C4-2B (cell line): Measurements from ENCODE around the gene C1R.

Source experiments
- CTCF ChIP-seq: fragments of 450-650 bp; conservative IDR thresholded peaks from 2 replicates; pipeline ENCODE4 v1.5.1; 2017; ENCODE audit warnings: mild to moderate bottlenecking
- ZFX ChIP-seq: fragments of 450-650 bp; IDR thresholded peaks from 2 replicates; pipeline ENCODE4 v1.6.1; 2017

DNA sequence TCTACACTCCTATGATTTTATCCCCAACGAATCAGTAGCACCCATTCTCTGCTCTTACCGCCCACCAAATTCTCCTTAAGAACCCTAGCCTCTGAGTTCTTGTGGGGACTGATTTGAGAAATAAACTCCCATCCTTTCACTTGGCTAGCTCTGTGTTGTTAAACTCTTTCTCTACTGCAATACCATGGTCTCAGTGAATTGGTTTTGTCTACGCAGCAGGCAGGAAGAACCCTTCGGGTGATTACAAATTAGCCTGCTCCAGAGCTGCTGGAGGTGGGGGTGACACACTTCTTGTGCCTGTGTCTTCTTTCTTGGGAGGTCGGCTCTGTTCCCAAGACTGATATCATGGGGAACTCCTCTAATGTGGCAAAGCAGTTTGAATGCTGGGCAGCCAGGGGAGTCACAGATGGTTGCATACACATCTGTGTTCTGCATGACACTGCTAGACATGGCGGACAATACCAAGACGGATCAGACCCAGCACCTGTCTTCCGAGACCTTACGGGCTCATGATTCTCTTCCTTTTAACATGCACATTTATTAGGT, 33.3 kb downstream of the C1R start:
- TF ChIP-seq CTCF (no peak), ZFX (no peak; the same call in 1 of the 2 replicates)
